ENCODE data around the gene MTPN.

Gene MTPN

GRCh38 chr7:135950972-135951371, 26.2 kb downstream of the MTPN start:
- DNase-seq, result no peak

DNA sequence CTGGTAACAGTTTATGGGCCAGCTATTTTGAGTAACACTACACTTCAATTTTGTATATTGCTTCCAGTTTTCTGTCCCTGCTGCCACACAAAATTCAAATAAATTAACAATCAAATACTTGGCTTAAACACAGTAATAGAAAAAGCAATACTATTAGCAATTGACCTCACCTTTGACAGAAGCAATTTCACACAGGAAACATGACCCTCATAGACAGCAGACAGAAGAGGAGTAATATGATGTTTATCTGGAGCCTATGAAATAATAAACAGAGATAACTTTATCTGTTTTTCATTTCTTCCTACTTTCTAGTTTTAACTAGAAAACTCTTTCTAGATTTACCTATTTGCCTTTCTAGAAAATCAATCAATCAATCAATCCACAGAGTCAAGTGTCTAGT, 26.7 kb downstream of the MTPN start:
- DNase-seq, result no peak

DNA sequence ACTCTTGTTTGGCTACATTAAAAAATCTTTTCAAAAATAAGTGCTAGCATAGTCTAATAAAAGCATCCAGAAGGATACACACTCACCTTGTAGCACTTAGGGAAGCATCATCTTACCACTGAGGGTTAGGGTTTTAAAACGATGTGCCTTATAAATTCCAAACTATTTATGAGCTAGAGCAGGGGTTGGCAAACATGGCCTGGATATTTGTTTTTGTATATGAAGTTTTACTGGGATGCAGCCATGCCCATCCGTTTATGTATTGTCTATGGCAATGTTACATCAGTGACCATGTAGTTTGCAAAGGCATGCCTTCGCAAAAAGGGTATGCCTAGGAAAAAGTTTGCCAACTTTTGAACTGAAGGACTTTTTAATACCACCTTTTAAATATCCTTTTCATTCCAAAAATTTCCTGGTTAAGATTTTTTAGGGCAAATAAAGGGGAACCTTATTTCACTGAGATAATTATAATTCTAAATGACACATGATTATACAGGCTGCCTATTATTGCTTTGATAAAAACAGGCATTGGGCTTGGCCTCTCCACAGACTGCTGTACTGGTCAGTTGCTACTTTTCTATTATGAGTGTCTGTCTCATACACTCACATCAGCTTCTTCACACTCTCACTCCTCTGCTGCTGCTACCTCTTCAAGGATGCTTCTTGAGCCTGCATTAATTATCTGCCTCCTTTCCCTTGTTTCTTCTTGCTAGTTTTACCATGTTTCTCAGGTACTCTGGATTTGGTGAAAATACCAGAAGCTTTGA, 30.7 kb downstream of the MTPN start:
- DNase-seq, result no peak

GRCh38 chr7:135944753-135945152, 32.4 kb downstream of the MTPN start:
- DNase-seq, result no peak

GRCh38 chr7:135943134-135943879, 33.9 kb downstream of the MTPN start:
- no peak for DNase-seq

GRCh38 chr7:135942614-135943013, 34.5 kb downstream of the MTPN start:
- DNase-seq, result no peak

GRCh38 chr7:135940077-135941075, 36.8 kb downstream of the MTPN start:
- no peak for DNase-seq

DNA sequence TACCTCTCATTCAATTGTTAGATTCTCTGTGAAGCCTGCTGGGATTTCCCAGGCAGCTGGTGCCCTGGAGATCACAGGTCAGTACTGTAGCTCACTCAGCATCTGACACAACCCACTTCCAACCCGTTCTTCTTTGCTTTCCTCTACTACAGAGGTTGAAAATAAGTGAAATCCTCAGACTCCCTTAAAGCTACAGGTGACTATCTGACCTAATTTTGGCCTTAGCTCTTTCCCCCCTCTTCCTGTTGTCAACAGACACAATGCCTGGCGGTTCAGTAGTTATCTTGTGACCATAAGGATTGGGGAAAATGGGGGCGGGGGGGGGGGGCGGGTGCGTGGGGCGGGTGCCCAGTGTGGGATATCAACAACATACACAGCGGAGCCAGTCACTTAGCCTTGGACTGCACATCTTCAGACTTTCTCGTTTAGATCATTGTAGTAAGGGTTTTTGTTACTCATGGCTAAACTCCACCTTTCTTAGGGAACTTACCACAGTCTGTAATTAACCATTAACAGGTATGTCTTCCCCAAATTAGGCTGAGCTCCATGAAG, 37.8 kb downstream of the MTPN start:
- DNase-seq, result no peak

- DNase-seq, result no peak
Measured at GRCh38 chr7:135938563-135938962, 38.6 kb downstream of the MTPN start.

GRCh38 chr7:135938086-135938485, 39.1 kb downstream of the MTPN start:
- no peak for DNase-seq

GRCh38 chr7:135936497-135937217, 40.5 kb downstream of the MTPN start:
- DNase-seq, result no peak

DNA sequence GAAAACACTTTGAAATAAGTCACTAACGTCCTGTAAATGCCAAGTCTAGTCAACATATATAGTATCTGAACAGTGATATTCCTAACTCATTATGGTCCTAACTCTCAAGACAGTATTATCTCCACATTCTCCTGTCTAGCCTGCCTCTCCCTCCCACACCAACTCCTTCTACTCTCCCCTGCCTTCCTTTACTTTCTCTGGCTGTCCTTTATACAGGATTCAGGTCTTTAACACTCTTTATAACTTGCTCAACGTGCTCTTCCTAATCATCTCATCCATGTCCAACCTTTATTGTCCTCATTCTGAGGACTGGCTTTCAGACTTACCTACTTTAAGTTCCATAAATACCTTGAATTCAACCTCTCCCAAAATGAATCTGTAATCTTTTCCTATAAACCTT, 42.5 kb downstream of the MTPN start:
- no peak for DNase-seq

- DNase-seq, result no peak
Measured at GRCh38 chr7:135933509-135934188, 43.5 kb downstream of the MTPN start.

DNA sequence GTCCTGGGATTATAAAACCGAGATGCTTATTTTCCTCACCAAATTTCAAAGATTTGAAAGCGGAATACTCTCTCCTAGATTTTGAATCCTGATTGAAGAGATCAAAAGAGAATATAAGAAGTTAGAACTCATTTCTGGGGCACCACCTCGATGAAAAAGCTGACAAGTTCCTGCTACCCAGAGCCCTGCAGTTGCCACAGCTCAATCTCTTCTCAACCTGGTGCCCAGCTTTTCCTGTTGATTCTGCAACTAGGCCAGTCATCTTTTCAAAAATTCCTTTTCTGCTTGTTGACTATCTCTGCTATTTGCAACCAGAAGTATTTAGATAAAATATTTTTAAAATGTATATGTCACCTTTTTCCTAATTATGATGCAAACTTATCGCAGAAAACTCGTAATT, 45.0 kb downstream of the MTPN start:
- no peak for DNase-seq

DNA sequence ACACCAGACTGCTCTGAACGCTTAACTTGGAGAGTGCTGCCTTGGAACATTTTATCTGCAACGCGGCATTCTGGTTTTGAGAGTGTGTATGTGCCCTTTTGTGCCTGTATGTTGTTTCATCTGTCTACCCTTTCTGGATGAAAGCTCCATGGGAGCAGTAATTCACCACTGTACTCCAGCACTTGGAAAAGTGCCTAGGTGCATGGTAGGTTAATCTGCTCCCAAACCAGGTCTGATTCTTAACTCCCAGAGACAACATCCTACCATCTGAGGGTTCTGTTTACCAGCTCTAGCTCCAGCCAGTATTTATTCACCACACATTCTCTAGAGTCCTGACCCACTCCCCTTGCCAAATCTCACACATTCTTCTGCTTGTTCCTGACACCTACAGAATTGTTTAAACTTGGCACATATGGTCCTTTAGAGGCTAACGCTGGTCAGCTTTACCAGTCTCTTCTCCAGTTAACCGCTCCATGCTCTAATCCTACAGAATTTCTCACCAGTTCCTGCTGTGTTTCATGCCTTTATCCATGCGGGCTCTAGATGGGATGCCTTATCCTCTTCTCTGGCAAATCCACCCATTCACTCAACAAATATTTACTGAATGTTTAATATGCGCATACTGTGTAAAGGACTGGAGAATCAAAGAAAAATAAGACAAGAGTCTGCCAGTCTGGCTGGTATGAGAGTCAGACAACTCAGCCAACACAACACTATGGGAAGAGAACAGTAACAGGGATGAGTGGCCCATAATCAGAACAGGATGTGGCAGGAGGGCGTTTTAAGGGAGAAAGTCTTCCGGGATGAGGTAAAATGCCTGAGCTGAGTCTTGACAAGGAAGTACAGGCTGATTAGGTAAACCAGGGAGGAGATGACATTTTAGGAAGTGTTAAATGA, 46.3 kb downstream of the MTPN start:
- peak; percentile 31 for DNase-seq

DNA sequence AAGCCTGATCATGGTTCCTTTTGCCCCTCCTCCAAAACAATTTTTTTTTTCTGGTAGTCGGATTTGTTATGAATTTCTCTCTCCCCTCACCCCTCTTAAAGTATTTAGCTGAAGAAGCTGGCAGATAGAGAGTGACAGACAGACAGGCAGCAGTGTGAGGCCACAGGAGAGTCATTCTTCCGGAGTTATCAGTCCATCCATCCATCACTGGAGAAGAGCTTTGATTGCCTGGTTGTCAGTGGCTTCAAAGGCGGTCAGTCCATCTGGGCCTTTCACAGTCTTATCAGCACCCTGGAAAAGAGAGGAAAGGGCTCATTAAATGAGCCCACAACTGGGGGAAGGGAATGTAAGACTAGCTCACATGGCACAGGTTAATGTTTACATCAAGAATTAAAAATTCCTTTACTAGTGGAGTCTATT, 47.4 kb downstream of the MTPN start:
- no peak for DNase-seq

DNA sequence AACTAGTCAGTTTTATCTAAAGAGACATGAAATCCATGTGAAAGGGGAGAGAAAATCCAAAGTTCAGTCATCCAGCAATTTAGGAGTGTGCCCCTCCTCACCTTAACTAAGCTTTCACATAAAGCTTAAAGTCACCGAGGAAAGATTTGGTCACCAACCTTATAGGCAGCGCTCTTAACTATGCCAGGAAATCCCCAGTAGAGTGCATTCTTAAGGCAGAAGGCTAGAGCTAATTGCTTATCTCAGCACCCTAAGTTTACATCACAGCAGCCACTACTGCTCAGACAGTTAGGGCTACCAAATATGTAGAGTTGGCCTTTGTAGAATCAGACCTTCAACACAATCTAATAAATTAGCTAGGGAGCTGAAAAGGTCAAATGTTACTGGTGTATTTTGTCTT, 47.9 kb downstream of the MTPN start:
- DNase-seq, result no peak

DNA sequence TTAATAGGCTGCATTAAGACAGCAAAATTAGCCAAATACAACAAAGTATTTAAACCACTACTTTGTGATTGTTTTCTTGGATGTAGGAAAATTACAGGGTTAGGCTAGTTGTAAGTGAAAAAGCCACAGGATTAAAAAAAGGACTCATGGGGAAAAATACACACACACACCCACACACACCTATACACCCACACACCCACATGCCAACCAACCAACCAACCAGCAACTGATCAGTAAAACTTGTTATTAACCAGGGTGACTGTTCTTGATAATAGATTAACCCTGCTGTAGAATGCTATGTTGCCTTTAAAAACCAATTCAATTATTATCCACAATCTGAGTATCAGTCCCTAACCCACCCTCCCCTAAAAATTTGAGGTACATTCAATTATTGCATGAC, 49.0 kb downstream of the MTPN start:
- DNase-seq, result no peak

- no peak for DNase-seq
Measured at GRCh38 chr7:135925210-135925609, 51.9 kb downstream of the MTPN start.

GRCh38 chr7:135924302-135924701, 52.9 kb downstream of the MTPN start:
- no peak for DNase-seq

DNA sequence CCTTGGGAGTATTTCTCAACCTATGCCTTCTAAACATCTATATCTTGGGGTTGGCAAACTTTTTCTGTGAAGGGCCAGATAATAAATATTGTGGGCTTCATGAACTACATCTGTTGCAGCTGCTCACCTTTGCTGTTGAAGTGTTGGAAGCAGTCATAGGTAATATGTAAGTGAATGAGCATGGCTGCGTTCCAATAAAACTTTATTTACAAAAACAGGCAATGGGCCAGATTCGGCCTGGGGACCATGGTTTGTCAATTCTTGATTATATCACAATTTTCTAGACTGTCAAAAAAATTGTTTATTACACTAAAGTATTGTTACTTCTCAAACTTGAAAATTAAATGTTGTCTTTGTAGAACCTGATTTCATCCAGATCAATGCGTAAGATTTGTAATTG, 54.9 kb downstream of the MTPN start:
- no peak for DNase-seq

All from amniotic stem cell (primary cell).